ENCODE data around the gene UAP1.

DNA sequence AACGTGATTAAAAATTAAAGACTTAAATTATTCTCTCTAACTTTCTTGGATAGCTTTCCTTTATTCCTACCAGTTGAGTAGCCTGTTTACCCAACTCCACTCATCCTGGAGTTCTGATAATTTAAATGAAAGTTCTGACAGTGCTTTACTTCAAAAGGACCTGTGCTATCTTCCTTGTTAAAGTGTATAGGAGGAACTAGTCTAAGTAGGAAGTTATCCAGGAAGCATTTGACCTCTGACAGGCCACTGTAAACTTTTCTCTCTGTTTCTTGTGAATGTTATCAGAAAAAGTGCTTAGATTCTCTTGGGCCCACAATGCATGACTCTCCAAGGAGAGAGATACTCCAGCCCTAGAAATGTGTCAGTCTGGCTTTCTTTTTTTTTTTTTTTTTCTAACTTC, 9.2 kb downstream of the UAP1 start:
- TF ChIP-seq, protein P1, sequence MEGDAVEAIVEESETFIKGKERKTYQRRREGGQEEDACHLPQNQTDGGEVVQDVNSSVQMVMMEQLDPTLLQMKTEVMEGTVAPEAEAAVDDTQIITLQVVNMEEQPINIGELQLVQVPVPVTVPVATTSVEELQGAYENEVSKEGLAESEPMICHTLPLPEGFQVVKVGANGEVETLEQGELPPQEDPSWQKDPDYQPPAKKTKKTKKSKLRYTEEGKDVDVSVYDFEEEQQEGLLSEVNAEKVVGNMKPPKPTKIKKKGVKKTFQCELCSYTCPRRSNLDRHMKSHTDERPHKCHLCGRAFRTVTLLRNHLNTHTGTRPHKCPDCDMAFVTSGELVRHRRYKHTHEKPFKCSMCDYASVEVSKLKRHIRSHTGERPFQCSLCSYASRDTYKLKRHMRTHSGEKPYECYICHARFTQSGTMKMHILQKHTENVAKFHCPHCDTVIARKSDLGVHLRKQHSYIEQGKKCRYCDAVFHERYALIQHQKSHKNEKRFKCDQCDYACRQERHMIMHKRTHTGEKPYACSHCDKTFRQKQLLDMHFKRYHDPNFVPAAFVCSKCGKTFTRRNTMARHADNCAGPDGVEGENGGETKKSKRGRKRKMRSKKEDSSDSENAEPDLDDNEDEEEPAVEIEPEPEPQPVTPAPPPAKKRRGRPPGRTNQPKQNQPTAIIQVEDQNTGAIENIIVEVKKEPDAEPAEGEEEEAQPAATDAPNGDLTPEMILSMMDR (IDR thresholded peaks at IDR 0.05), result no peak
- TF ChIP-seq EZH2 (IDR thresholded peaks at IDR 0.05; ENCODE audit: borderline replicate concordance, insufficient read depth, low read depth, low read length, poor library complexity, severe bottlenecking), result no peak
